ENCODE measurements around the gene BTLA. TPM values are rescaled to one million over a fixed set of nuclear protein-coding genes. Genes with fewer than 3 reads are reported as not detected.
"Not testable (repeated sequence)": the region's sequence is repeated elsewhere in the genome, so short reads cannot be mapped to it uniquely, and the experiment has no call there.

Gene BTLA
- total RNA-seq, 4 donors from 2014 or later = 0.49 to 2.7 TPM; not detected in 2

- no peaks in the 10 kb centered on the region for H3K9me3 ChIP-seq
- no peak overlapping the region for H3K4me3 ChIP-seq (replicated peaks in 1 of 3)
- intact Hi-C loops (cut with DNase I) = no loop called here
- WGBS, 2 donors = 94 to 96% methylated on average over 3 of the region's 3 CpGs
- no peak overlapping the region for H3K27ac ChIP-seq
- H3K27me3 ChIP-seq = no peaks in the 10 kb centered on the region
- DNase-seq = no peak
- TF ChIP-seq CTCF (IDR thresholded peaks at IDR 0.05) (no peak), POLR2A (IDR thresholded peaks at IDR 0.05) (no peak)
- no peaks in the 10 kb centered on the region for H3K4me1 ChIP-seq
- H3K36me3 ChIP-seq = peaks cover 16 to 23% of the 10 kb centered on the region in 2 donors
Measured at GRCh38 chr3:112530573-112530972, 31.3 kb upstream of the BTLA start.

GRCh38 chr3:112524127-112524526 is 24.9 kb upstream of the BTLA start:
- not testable (repeated sequence) for DNase-seq; H3K9me3 ChIP-seq; H3K36me3 ChIP-seq; H3K27ac ChIP-seq; H3K4me1 ChIP-seq; H3K4me3 ChIP-seq (replicated peaks in 1 of 3); H3K27me3 ChIP-seq
- WGBS, 2 donors = 91 to 97% methylated on average over 6 of the region's 6 CpGs
- intact Hi-C loops (cut with DNase I) = loop anchor here (10.0 kb wide), 2 partner anchors 199 to 409 kb away; no protein-coding TSS in a partner anchor

- intact Hi-C loops (cut with DNase I) = loop anchor here (10.0 kb wide), 3 partner anchors 195 to 405 kb away; partner anchors contain the start of gene SLC9C1
- WGBS, 2 donors = 65 to 91% methylated on average over 2 of the region's 2 CpGs
Measured at GRCh38 chr3:112519424-112520001, 20.2 kb upstream of the BTLA start.

GRCh38 chr3:112518970-112519369 is 19.7 kb upstream of the BTLA start:
- not testable (repeated sequence) for DNase-seq; H3K4me1 ChIP-seq; H3K36me3 ChIP-seq; H3K27me3 ChIP-seq; H3K27ac ChIP-seq; H3K9me3 ChIP-seq; H3K4me3 ChIP-seq (replicated peaks in 1 of 3)
- 72 to 74% methylated on average over 3 of the region's 3 CpGs for WGBS, 2 donors
- intact Hi-C loops (cut with DNase I) = loop anchor here (10.0 kb wide), 1 partner anchor 224 kb away; the partner anchor contains the start of gene SLC9C1

More at GRCh38 chr3:112519424-112520001, 20.2 kb upstream of the BTLA start:
- TF ChIP-seq POLR2A (IDR thresholded peaks at IDR 0.05) (no peak), CTCF (IDR thresholded peaks at IDR 0.05) (peak; percentile 20 to 95 (median 65))
- no peaks in the 10 kb centered on the region for H3K36me3 ChIP-seq
- peak in 1 of 2 donors; percentile 9 for DNase-seq
- H3K27ac ChIP-seq = no peak overlapping the region
- no peaks in the 10 kb centered on the region for H3K4me1 ChIP-seq
- no peak overlapping the region for H3K4me3 ChIP-seq (replicated peaks in 1 of 3)
- no peaks in the 10 kb centered on the region for H3K27me3 ChIP-seq
- H3K9me3 ChIP-seq = no peaks in the 10 kb centered on the region

GRCh38 chr3:112514527-112515128 is 15.4 kb upstream of the BTLA start:
- intact Hi-C loops (cut with DNase I) = loop anchor here (10.0 kb wide), 1 partner anchor 220 kb away; the partner anchor contains the start of gene SLC9C1
- 23 to 32% methylated on average over 2 of the region's 2 CpGs for WGBS, 2 donors
- Histone ChIP-seq H3K36me3 (no peaks in the 10 kb centered on the region), H3K4me1 (peaks cover 0 to 6% of the 10 kb centered on the region in 2 donors), H3K4me3 (replicated peaks in 1 of 3) (no peak overlapping the region), H3K27ac (peak overlapping the region; percentile 14 to 54 (median 54)), H3K27me3 (no peaks in the 10 kb centered on the region), H3K9me3 (no peaks in the 10 kb centered on the region)
- TF ChIP-seq CTCF (IDR thresholded peaks at IDR 0.05) (no peak), POLR2A (IDR thresholded peaks at IDR 0.05) (no peak)
- DNase-seq = peak; percentile 41 to 53

- no peak overlapping the region for H3K4me3 ChIP-seq (replicated peaks in 1 of 3)
- no peaks in the 10 kb centered on the region for H3K36me3 ChIP-seq
- intact Hi-C loops (cut with DNase I) = loop anchor here (10.0 kb wide), 1 partner anchor 218 kb away; the partner anchor contains the start of gene SLC9C1
- H3K27me3 ChIP-seq = no peaks in the 10 kb centered on the region
- H3K9me3 ChIP-seq = no peaks in the 10 kb centered on the region
- no peak for DNase-seq
- TF ChIP-seq POLR2A (IDR thresholded peaks at IDR 0.05) (no peak), CTCF (IDR thresholded peaks at IDR 0.05) (no peak)
- H3K27ac ChIP-seq = no peak overlapping the region
- peaks cover 0 to 6% of the 10 kb centered on the region in 2 donors for H3K4me1 ChIP-seq
Measured at GRCh38 chr3:112512320-112512719, 13.0 kb upstream of the BTLA start.

All from thyroid gland (tissue), 4 donors.